Upper lobe of left lung (tissue), 4 donors: ENCODE measurements around the gene SPRYD7.

Experiments used
- CTCF ChIP-seq, 6 experiments: fragments of 450-650 bp in 4 of 6; fragments of 200-600 bp in 2 of 6; sonication (generic) in 2 of 6; IDR thresholded peaks; one replicate each; pipeline ENCODE4 v1.5.1; 2016 to 2019; ENCODE audit warnings: antibody characterized with exemption in 6 of 6
- EP300 ChIP-seq, 4 donors: sonication (generic); formaldehyde crosslinking; IDR thresholded peaks; one replicate each; pipeline ENCODE4 v1.5.1; 2017; ENCODE audit warnings: antibody characterized with exemption in 4 of 4, control low read depth in 2 of 4
- POLR2A ChIP-seq, 4 donors: fragments of 450-650 bp; IDR thresholded peaks; one replicate each; pipeline ENCODE4 v1.5.1; 2016 to 2017; ENCODE audit warnings: antibody characterized with exemption in 4 of 4, mild to moderate bottlenecking in 2 of 4
- POLR2AphosphoS5 ChIP-seq, 2 donors: sonication (generic); formaldehyde crosslinking; IDR thresholded peaks; one replicate each; pipeline ENCODE4 v1.5.1; 2017; ENCODE audit warnings: antibody characterized with exemption in 2 of 2

GRCh38 chr13:49922301-49922700, 13.8 kb downstream of the SPRYD7 start:
- no peak for TF ChIP-seq EP300 (IDR thresholded peaks at IDR 0.05)
- no peak for TF ChIP-seq POLR2A (IDR thresholded peaks at IDR 0.05)
- TF ChIP-seq CTCF (IDR thresholded peaks at IDR 0.05) = no peak
- no peak for TF ChIP-seq POLR2AphosphoS5 (IDR thresholded peaks at IDR 0.05)
